Measurements from ENCODE around the gene ASH1L.
"Not testable (repeated sequence)": the region's sequence is repeated elsewhere in the genome, so short reads cannot be mapped to it uniquely, and the experiment has no call there.

- not testable (repeated sequence) for TF ChIP-seq YY1 (IDR thresholded peaks at IDR 0.05; ENCODE audit: insufficient read depth, insufficient read length); ZNF274 (IDR thresholded peaks at IDR 0.05; ENCODE audit: low read depth, low read length); SUZ12 (IDR thresholded peaks at IDR 0.05; ENCODE audit: extremely low read depth, insufficient read depth, insufficient read length)
Observed at GRCh38 chr1:155493595-155493994, 69.0 kb downstream of the ASH1L start.
